MCF 10A (cell line): ENCODE data around the gene SCNN1B. TPM values are rescaled to one million over a fixed set of nuclear protein-coding genes. Genes with fewer than 3 reads are reported as not detected.
"Not testable (repeated sequence)": the region's sequence is repeated elsewhere in the genome, so short reads cannot be mapped to it uniquely, and the experiment has no call there.

ENCODE experiments used
- BruUV-seq: library from RNA; stranded (reverse); fragments of 400-500 nt; replicated peaks from 2 replicates; lab custom pipeline; 2021; lab: Mats Ljungman, UMichigan
- CTCF ChIA-PET: fragments of 300-600 bp; sonication (Branson Sonifier 250); formaldehyde crosslinking; extraction: SDS; loops from one replicate; lab custom pipeline; 2021; ENCODE audit warnings: antibody characterized with exemption, inconsistent platforms; lab: Yijun Ruan, JAX
- POLR2A ChIA-PET: fragments of 300-600, 350-650 bp; sonication (Branson Sonifier 250); formaldehyde crosslinking; extraction: SDS; loops from one replicate; lab custom pipeline; 2020; ENCODE audit warnings: antibody characterized with exemption, inconsistent platforms; lab: Yijun Ruan, JAX
- DNase-seq: peaks from one replicate; pipeline ENCODE4 v3.0.0-alpha.2; 2018; ENCODE audit not compliant: unreplicated experiment
- H3K27ac Mint-ChIP-seq: one replicate; pipeline ENCODE4 v1.8.0; 2022; ENCODE audit warnings: mild to moderate bottlenecking, low read depth, mixed read lengths; ENCODE audit not compliant: unreplicated experiment
- H3K27me3 Mint-ChIP-seq: one replicate; pipeline ENCODE4 v1.8.0; 2022; ENCODE audit warnings: mixed read lengths; ENCODE audit not compliant: insufficient read depth, unreplicated experiment
- H3K36me3 Mint-ChIP-seq: one replicate; pipeline ENCODE4 v1.8.0; 2022; ENCODE audit warnings: mild to moderate bottlenecking, moderate library complexity, mixed read lengths; ENCODE audit not compliant: insufficient read depth, unreplicated experiment
- H3K4me1 Mint-ChIP-seq: one replicate; pipeline ENCODE4 v1.8.0; 2022; ENCODE audit warnings: mixed read lengths; ENCODE audit not compliant: insufficient read depth, unreplicated experiment
- H3K4me3 Mint-ChIP-seq: one replicate; pipeline ENCODE4 v1.8.0; 2022; ENCODE audit warnings: mild to moderate bottlenecking, moderate library complexity, mixed read lengths; ENCODE audit not compliant: unreplicated experiment
- H3K9me3 Mint-ChIP-seq: one replicate; pipeline ENCODE4 v1.8.0; 2022; ENCODE audit warnings: mixed read lengths; ENCODE audit not compliant: unreplicated experiment
- CTCF ChIP-seq: fragments of 200-600 bp; IDR thresholded peaks from one replicate; pipeline ENCODE4 v1.8.0; 2022; ENCODE audit warnings: antibody characterized with exemption, mild to moderate bottlenecking; ENCODE audit not compliant: unreplicated experiment
- intact Hi-C: fragments of 100-400 bp; cut with micrococcal nuclease; formaldehyde crosslinking; loops from 2 replicates; pipeline ENCODE4 v1.14.1; 2022
- total RNA-seq: library from RNA; stranded (reverse); gene quantifications from 2 replicates; pipeline ENCODE4 v1.2.3, GENCODE V29; 2022

SCNN1B gene
- total RNA-seq, 1 experiment from 2014 or later, result 12.5 TPM

GRCh38 chr16:23362460-23363317 is 60.6 kb downstream of the SCNN1B start:
- BruUV-seq, result no TSS peak
- intact Hi-C loops, result no loop called here
- H3K27me3 Mint-ChIP-seq, result no peaks in the 10 kb centered on the region
- TF ChIP-seq CTCF, result no peak
- ChIA-PET POLR2A (interaction anchor here (0.6 to 3.4 kb wide), 22 partner anchors 13 to 179 kb away, joined by 3 to 33 read pairs (median 4); partner anchors contain the start of gene SCNN1B), CTCF (interaction anchor here (0.5 to 3.0 kb wide), 12 partner anchors 10 to 290 kb away, joined by 3 to 35 read pairs (median 4); no protein-coding TSS in a partner anchor)
- no peaks in the 10 kb centered on the region for H3K36me3 Mint-ChIP-seq
- no peak overlapping the region for H3K4me3 Mint-ChIP-seq
- peak; percentile 95 for DNase-seq
- no peaks in the 10 kb centered on the region for H3K9me3 Mint-ChIP-seq
- H3K27ac Mint-ChIP-seq, result peak overlapping the region; percentile 68
- H3K4me1 Mint-ChIP-seq, result peaks cover 41% of the 10 kb centered on the region

GRCh38 chr16:23365602-23366240 is 63.6 kb downstream of the SCNN1B start:
- POLR2A ChIA-PET, result interaction anchor here (0.6 to 1.5 kb wide), 5 partner anchors 29 to 147 kb away, joined by 3 to 4 read pairs (median 3); no protein-coding TSS in a partner anchor
- H3K9me3 Mint-ChIP-seq, result no peaks in the 10 kb centered on the region
- no peaks in the 10 kb centered on the region for H3K36me3 Mint-ChIP-seq
- no TSS peak for BruUV-seq
- no peak overlapping the region for H3K4me3 Mint-ChIP-seq
- CTCF ChIA-PET, result interaction anchor here (0.7 to 1.4 kb wide), 3 partner anchors 59 to 69 kb away, joined by 3 to 4 read pairs (median 4); no protein-coding TSS in a partner anchor
- no peak for TF ChIP-seq CTCF
- peak overlapping the region; percentile 83 for H3K27ac Mint-ChIP-seq
- peaks cover 43% of the 10 kb centered on the region for H3K4me1 Mint-ChIP-seq
- intact Hi-C loops, result no loop called here
- H3K27me3 Mint-ChIP-seq, result no peaks in the 10 kb centered on the region
- DNase-seq, result peak; percentile 25

GRCh38 chr16:23366341-23366740 is 64.2 kb downstream of the SCNN1B start:
- H3K36me3 Mint-ChIP-seq, result not testable (repeated sequence)

GRCh38 chr16:23367564-23367963 is 65.5 kb downstream of the SCNN1B start:
- Mint-ChIP-seq H3K9me3 (no peaks in the 10 kb centered on the region), H3K36me3 (no peaks in the 10 kb centered on the region), H3K4me3 (no peak overlapping the region), H3K27ac (peak overlapping the region; percentile 67), H3K27me3 (no peaks in the 10 kb centered on the region), H3K4me1 (peaks cover 38% of the 10 kb centered on the region)
- no peak for TF ChIP-seq CTCF
- POLR2A ChIA-PET, result interaction anchor here (0.7 to 1.2 kb wide), 2 partner anchors 78 to 184 kb away, joined by 3 read pairs; no protein-coding TSS in a partner anchor
- no TSS peak for BruUV-seq
- no peak for DNase-seq
- intact Hi-C loops, result no loop called here
- CTCF ChIA-PET, result interaction anchor here (0.6 to 2.2 kb wide), 2 partner anchors 18 to 67 kb away, joined by 5 to 8 read pairs; no protein-coding TSS in a partner anchor

More at GRCh38 chr16:23366341-23366740, 64.2 kb downstream of the SCNN1B start:
- DNase-seq, intact Hi-C loops, H3K4me3 Mint-ChIP-seq, H3K9me3 Mint-ChIP-seq, BruUV-seq, H3K27me3 Mint-ChIP-seq, H3K27ac Mint-ChIP-seq: not testable (repeated sequence)
- ChIA-PET CTCF (interaction anchor here (0.8 to 1.4 kb wide), 3 partner anchors 58 to 186 kb away, joined by 3 to 4 read pairs (median 3); no protein-coding TSS in a partner anchor), POLR2A (interaction anchor here (0.6 to 1.5 kb wide), 4 partner anchors 42 to 148 kb away, joined by 3 to 4 read pairs (median 3); no protein-coding TSS in a partner anchor)
- peaks cover 43% of the 10 kb centered on the region for H3K4me1 Mint-ChIP-seq
